ENCODE measurements around the gene LPXN. TPM values are rescaled to one million over a fixed set of nuclear protein-coding genes. Genes with fewer than 3 reads are reported as not detected.

LPXN gene
- polyA plus RNA-seq, 2 of the 4 experiments (the other 2 are of a cell fraction) = 2.5 to 6.6 TPM

- no peak for TF ChIP-seq REST (IDR thresholded peaks at IDR 0.05)
- TF ChIP-seq CHD2 (IDR thresholded peaks at IDR 0.05; ENCODE audit: low read length, partially characterized antibody) = no peak
- TF ChIP-seq HOXA7 (CRISPR knock-in tag; IDR thresholded peaks at IDR 0.05) = no peak
- no peak for TF ChIP-seq ESRRA (IDR thresholded peaks at IDR 0.05; ENCODE audit: borderline replicate concordance, low read length)
- no peak for TF ChIP-seq CBX2 (IDR thresholded peaks at IDR 0.05; ENCODE audit: borderline replicate concordance, low read depth)
- TF ChIP-seq RFX5 (IDR thresholded peaks at IDR 0.05) = no peak
- TF ChIP-seq JUNB (IDR thresholded peaks at IDR 0.05) = no peak
- no peak for TF ChIP-seq POLR2AphosphoS2 (conservative IDR thresholded peaks at IDR 0.05; ENCODE audit: low read length)
- TF ChIP-seq ZNF302 (CRISPR knock-in tag; IDR thresholded peaks at IDR 0.05) = no peak
- TF ChIP-seq HES2 (IDR thresholded peaks at IDR 0.05) = no peak
Measured at GRCh38 chr11:58594826-58595225, 19.2 kb upstream of the LPXN start (continued).

GRCh38 chr11:58592760-58593472 lies 17.3 kb upstream of the LPXN start:
- TF ChIP-seq CTCF (IDR thresholded peaks at IDR 0.05) = no peak
- TF ChIP-seq FOXS1 (CRISPR knock-in tag; IDR thresholded peaks at IDR 0.05) = no peak
- TF ChIP-seq TFCP2L1 (CRISPR knock-in tag; IDR thresholded peaks at IDR 0.05) = no peak
- TF ChIP-seq SREBF2 (IDR thresholded peaks at IDR 0.05) = no peak
- no peak for TF ChIP-seq GATA3 (IDR thresholded peaks at IDR 0.05; ENCODE audit: borderline replicate concordance)
- TF ChIP-seq NFE2L2 (conservative IDR thresholded peaks at IDR 0.05; ENCODE audit: low read length) = no peak
- TF ChIP-seq MYC (IDR thresholded peaks at IDR 0.05; ENCODE audit: borderline replicate concordance, low read length) = no peak
- TF ChIP-seq BHLHE40 (IDR thresholded peaks at IDR 0.05; ENCODE audit: low read depth, low read length) = no peak
- TF ChIP-seq FOSL2 (IDR thresholded peaks at IDR 0.05) = no peak
- no peak for TF ChIP-seq FOSL2 (CRISPR knock-in tag; IDR thresholded peaks at IDR 0.05)
- no peak for TF ChIP-seq ZSCAN20 (CRISPR knock-in tag; IDR thresholded peaks at IDR 0.05)
- no peak for FAIRE-seq
- ChIA-PET CTCF (interaction anchor here (1.1 to 1.3 kb wide), 2 partner anchors 10 to 13 kb away, joined by 3 read pairs; no protein-coding TSS in a partner anchor), POLR2A (no interaction called here)
- WGBS (ENCODE audit: missing lambda C conversion rate) = 91% methylated on average over 5 of the region's 5 CpGs
- DNase-seq (ENCODE audit: low read depth in 1 of 2, low spot score in 1 of 2) = no peak
- no peak for ATAC-seq
- Histone ChIP-seq H3K4me3 (no peak overlapping the region), H3K27ac (no peak overlapping the region), H3K4me2 (no peak overlapping the region), H3K4me1 (peaks cover 13% of the 10 kb centered on the region; the same call in 2 of the 3 replicates), H3K9me3 (no peaks in the 10 kb centered on the region)

Measured in A549 (cell line).